HepG2 (cell line): ENCODE results near the gene CDYL. TPM values are rescaled to one million over a fixed set of nuclear protein-coding genes. Genes with fewer than 3 reads are reported as not detected.

Source experiments
- ARID4A ChIP-seq: sonication (generic); formaldehyde crosslinking; IDR thresholded peaks from 2 replicates; pipeline ENCODE4 v1.5.0; 2020; ENCODE audit warnings: mild to moderate bottlenecking, missing genetic modification reagents, borderline replicate concordance
- BORCS8-MEF2B ChIP-seq: sonication (generic); formaldehyde crosslinking; IDR thresholded peaks from 2 replicates; pipeline ENCODE4 v1.8.0; 2022; ENCODE audit warnings: mild to moderate bottlenecking, missing genetic modification reagents
- CENPT ChIP-seq: sonication (generic); formaldehyde crosslinking; IDR thresholded peaks from 2 replicates; pipeline ENCODE4 v1.8.0; 2022; ENCODE audit warnings: low read depth, mild to moderate bottlenecking, moderate library complexity, missing genetic modification reagents
- IKZF4 ChIP-seq: sonication (generic); formaldehyde crosslinking; IDR thresholded peaks from 2 replicates; pipeline ENCODE4 v1.5.1; 2020; ENCODE audit warnings: borderline replicate concordance, mild to moderate bottlenecking, low read depth, missing genetic modification reagents; ENCODE audit errors: not compliant biosample characterization
- PREB ChIP-seq: sonication (generic); formaldehyde crosslinking; IDR thresholded peaks from 2 replicates; pipeline ENCODE4 v1.4.0; 2020; ENCODE audit warnings: missing genetic modification reagents
- SOX13 ChIP-seq, 3 experiments: fragments of 450-650 bp in 1 of 3; sonication (generic) in 1 of 3; formaldehyde crosslinking in 1 of 3; IDR thresholded peaks in 2 of 3; conservative IDR thresholded peaks in 1 of 3; 2 replicates each; pipeline versions ENCODE4 v1.5.0 to v1.6.1; 2016 to 2020; ENCODE audit warnings: antibody characterized with exemption in 1 of 3, mild to moderate bottlenecking in 1 of 3, missing compliant biosample characterization in 1 of 3, missing genetic modification reagents in 1 of 3, moderate library complexity in 1 of 3
- TCF12 ChIP-seq, 2 experiments: fragments of 450-650 bp in 1 of 2; sonication (generic) in 1 of 2; formaldehyde crosslinking in 1 of 2; IDR thresholded peaks; 2 replicates each; pipeline versions ENCODE4 v1.6.1 to v1.8.0; 2017 to 2022; ENCODE audit warnings: antibody characterized with exemption in 1 of 2, mild to moderate bottlenecking in 1 of 2, missing genetic modification reagents in 1 of 2, moderate library complexity in 1 of 2
- TFDP1 ChIP-seq: IDR thresholded peaks from 2 replicates; pipeline ENCODE4 v1.6.1; 2016; ENCODE audit warnings: missing compliant biosample characterization, missing genetic modification reagents, borderline replicate concordance
- ZNF142 ChIP-seq: sonication (generic); formaldehyde crosslinking; IDR thresholded peaks from 2 replicates; pipeline ENCODE4 v1.4.0; 2020; ENCODE audit warnings: missing genetic modification reagents
- ZNF24 ChIP-seq: fragments of 450-650 bp; IDR thresholded peaks from 2 replicates; pipeline ENCODE4 v1.6.1; 2017; ENCODE audit warnings: antibody characterized with exemption, mild to moderate bottlenecking
- ZNF441 ChIP-seq: sonication (generic); formaldehyde crosslinking; IDR thresholded peaks from 2 replicates; pipeline ENCODE4 v1.7.0; 2021; ENCODE audit warnings: missing genetic modification reagents, borderline replicate concordance
- ZNF530 ChIP-seq: sonication (generic); formaldehyde crosslinking; IDR thresholded peaks from 2 replicates; pipeline ENCODE4 v1.5.0; 2020; ENCODE audit warnings: low read depth, mild to moderate bottlenecking, missing genetic modification reagents
- ZNF83 ChIP-seq: sonication (generic); formaldehyde crosslinking; IDR thresholded peaks from 2 replicates; pipeline ENCODE4 v1.4.0; 2020; ENCODE audit warnings: missing genetic modification reagents, mild to moderate bottlenecking, borderline replicate concordance
- ZSCAN21 ChIP-seq: sonication (generic); formaldehyde crosslinking; IDR thresholded peaks from 2 replicates; pipeline ENCODE4 v1.8.0; 2022; ENCODE audit warnings: mild to moderate bottlenecking, missing genetic modification reagents, moderate library complexity, borderline replicate concordance
- polyA plus RNA-seq, 8 experiments: library from polyadenylated mRNA; depleted of rRNA in 3 of 8; stranded (reverse) in 7 of 8; unstranded in 1 of 8; fragments of >200 nt; fragmentation: Illumina TruSeq in 4 of 8; extraction: Trizol in 4 of 8; gene quantifications; 2 replicates each; pipeline versions ENCODE4 v1.2.1 to v1.2.3, GENCODE V29; 2011 to 2016; ENCODE audit warnings: low read depth in 4 of 8, missing spikeins in 1 of 8, mixed read lengths in 1 of 8; ENCODE audit not compliant: insufficient read depth in 1 of 8
- total RNA-seq, 5 experiments: library from RNA; depleted of rRNA; stranded (reverse); fragments of >200 nt; fragmentation: Illumina TruSeq; extraction: Trizol; gene quantifications; 2 replicates each; pipeline ENCODE4 v1.2.3, GENCODE V29; 2016; ENCODE audit warnings: low read depth in 1 of 5

The CDYL gene
- total and polyA plus RNA-seq, 2 of the 13 experiments (the other 11 are each of a cell fraction or from before 2014, with no cell fraction given): 22.8 to 105 TPM

GRCh38 chr6:4775494-4776130, 592 bp upstream of the CDYL start (continued):
- TF ChIP-seq ZNF83 (CRISPR knock-in tag) (peak; percentile 76; the same call in 1 of the 2 replicates), ZSCAN21 (CRISPR knock-in tag) (peak; percentile 73; the same call in 1 of the 2 replicates), ZNF530 (CRISPR knock-in tag) (no peak), SOX13 (IDR thresholded peaks at IDR 0.05) (no peak), SOX13 (CRISPR knock-in tag; conservative IDR thresholded peaks at IDR 0.05 in 1 of 2, IDR thresholded peaks at IDR 0.05 in 1 of 2) (no peak), ARID4A (CRISPR knock-in tag) (peak; percentile 55; the same call in 1 of the 2 replicates), BORCS8-MEF2B (0 out of 2 replicates have a peak, but pooled peaks have one; percentile 38), TCF12 (IDR thresholded peaks at IDR 0.05) (no peak), TCF12 (CRISPR knock-in tag; IDR thresholded peaks at IDR 0.05) (peak; percentile 60; the same call in 1 of the 2 replicates), ZNF142 (CRISPR knock-in tag) (peak; percentile 82; the same call in 1 of the 2 replicates), PREB (0 out of 2 replicates have a peak, but pooled peaks have one; percentile 57), ZNF441 (CRISPR knock-in tag) (0 out of 2 replicates have a peak, but pooled peaks have one; percentile 19), CENPT (CRISPR knock-in tag) (peak; percentile 76; the same call in 1 of the 2 replicates), IKZF4 (CRISPR knock-in tag) (peak; percentile 79), ZNF24 (0 out of 2 replicates have a peak, but pooled peaks have one; percentile 49), TFDP1 (peak; percentile 81)
